ENCODE data around the gene CUTA. TPM values are rescaled to one million over a fixed set of nuclear protein-coding genes. Genes with fewer than 3 reads are reported as not detected.
A peak's percentile ranks its signal among the peaks of the same experiment; 100 is the strongest.
"Not testable (repeated sequence)": the region's sequence is repeated elsewhere in the genome, so short reads cannot be mapped to it uniquely, and the experiment has no call there.

The CUTA gene
- total and polyA plus RNA-seq, 7 experiments from 2014 or later, result 148 to 466 (median 205) TPM

GRCh38 chr6:33373960-33374910, 43.7 kb downstream of the CUTA start:
- Histone ChIP-seq H3K9me3 (ENCODE audit: control insufficient read depth in 2 of 3, low read length in 3 of 3) (no peaks in the 10 kb centered on the region), H3K27ac (ENCODE audit: low read depth, low read length) (no peak overlapping the region), H3K36me3 (ENCODE audit: control insufficient read depth in 2 of 3, insufficient read depth in 3 of 3, low read length in 3 of 3) (no peaks in the 10 kb centered on the region), H3K4me1 (ENCODE audit: control insufficient read depth in 2 of 2, insufficient read depth in 2 of 2, low read length in 2 of 2) (peaks cover 0 to 12% of the 10 kb centered on the region in 2 donors), H3K4me3 (ENCODE audit: low read length) (no peak overlapping the region), H3K27me3 (ENCODE audit: control insufficient read depth in 2 of 2, insufficient read depth in 2 of 2, low read length in 2 of 2) (no peaks in the 10 kb centered on the region)
- CTCF ChIA-PET, result interaction anchor here (0.6 to 1.1 kb wide), 2 partner anchors 30 to 224 kb away, joined by 3 read pairs; no protein-coding TSS in a partner anchor
- H3K27ac Mint-ChIP-seq, result peak overlapping the region in 2 of 9 donors; percentile 41 to 48
- H3K9me3 Mint-ChIP-seq, result no peaks in the 10 kb centered on the region
- no peaks in the 10 kb centered on the region for H3K36me3 Mint-ChIP-seq
- H3K4me1 Mint-ChIP-seq, result peaks cover 0 to 10% (median 8%) of the 10 kb centered on the region in 7 donors
- ATAC-seq (no peak), DNase-seq (no peak)
- no peak overlapping the region for H3K4me3 Mint-ChIP-seq
- H3K27me3 Mint-ChIP-seq, result no peaks in the 10 kb centered on the region
- POLR2A ChIA-PET, result interaction anchor here (1.2 kb wide), 1 partner anchor 97 kb away, joined by 3 read pairs; no protein-coding TSS in a partner anchor
- intact Hi-C loops (cut with micrococcal nuclease), result no loop called here

- H3K4me1 ChIP-seq (ENCODE audit: control insufficient read depth in 2 of 2, insufficient read depth in 2 of 2, low read length in 2 of 2), result peaks cover 0 to 12% of the 10 kb centered on the region in 2 donors
- intact Hi-C loops (cut with micrococcal nuclease), result no loop called here
- CTCF ChIA-PET, result interaction anchor here (0.5 to 0.9 kb wide), 2 partner anchors 13 to 206 kb away, joined by 3 to 5 read pairs; no protein-coding TSS in a partner anchor
- H3K9me3 ChIP-seq (ENCODE audit: control insufficient read depth in 2 of 3, low read length in 3 of 3), result no peaks in the 10 kb centered on the region
- no peak overlapping the region for H3K27ac ChIP-seq (ENCODE audit: low read depth, low read length)
- ATAC-seq, result no peak
- Mint-ChIP-seq H3K27ac (peak overlapping the region in 1 of 9 donors; percentile 53), H3K4me3 (no peak overlapping the region), H3K4me1 (peaks cover 0 to 10% (median 8%) of the 10 kb centered on the region in 7 donors), H3K27me3 (no peaks in the 10 kb centered on the region), H3K9me3 (no peaks in the 10 kb centered on the region), H3K36me3 (no peaks in the 10 kb centered on the region)
- POLR2A ChIA-PET, result no interaction called here
- H3K27me3 ChIP-seq (ENCODE audit: control insufficient read depth in 2 of 2, insufficient read depth in 2 of 2, low read length in 2 of 2), result no peaks in the 10 kb centered on the region
- no peaks in the 10 kb centered on the region for H3K36me3 ChIP-seq (ENCODE audit: control insufficient read depth in 2 of 3, insufficient read depth in 3 of 3, low read length in 3 of 3)
- DNase-seq, result no peak
- H3K4me3 ChIP-seq (ENCODE audit: low read length), result no peak overlapping the region
Measured at GRCh38 chr6:33372526-33373123, 45.3 kb downstream of the CUTA start.

GRCh38 chr6:33371901-33372300, 46.0 kb downstream of the CUTA start:
- intact Hi-C loops (cut with micrococcal nuclease); H3K4me1 Mint-ChIP-seq; H3K4me3 Mint-ChIP-seq; DNase-seq; H3K36me3 ChIP-seq (ENCODE audit: control insufficient read depth in 2 of 3, insufficient read depth in 3 of 3, low read length in 3 of 3); H3K4me3 ChIP-seq (ENCODE audit: low read length); H3K9me3 ChIP-seq (ENCODE audit: control insufficient read depth in 2 of 3, low read length in 3 of 3); H3K9me3 Mint-ChIP-seq; H3K27me3 Mint-ChIP-seq; H3K27me3 ChIP-seq (ENCODE audit: control insufficient read depth in 2 of 2, insufficient read depth in 2 of 2, low read length in 2 of 2); H3K36me3 Mint-ChIP-seq; H3K27ac Mint-ChIP-seq; ATAC-seq; H3K27ac ChIP-seq (ENCODE audit: low read depth, low read length): not testable (repeated sequence)
- ChIA-PET POLR2A (interaction anchor here (0.6 kb wide), 1 partner anchor 153 kb away, joined by 3 read pairs; no protein-coding TSS in a partner anchor), CTCF (interaction anchor here (0.9 kb wide), 1 partner anchor 206 kb away, joined by 3 read pairs; no protein-coding TSS in a partner anchor)
- peaks cover 0 to 12% of the 10 kb centered on the region in 2 donors for H3K4me1 ChIP-seq (ENCODE audit: control insufficient read depth in 2 of 2, insufficient read depth in 2 of 2, low read length in 2 of 2)

GRCh38 chr6:33367715-33368025, 50.2 kb downstream of the CUTA start:
- H3K4me3 ChIP-seq (ENCODE audit: low read length); H3K36me3 Mint-ChIP-seq; H3K36me3 ChIP-seq (ENCODE audit: control insufficient read depth in 2 of 3, insufficient read depth in 3 of 3, low read length in 3 of 3); ATAC-seq; H3K4me1 ChIP-seq (ENCODE audit: control insufficient read depth in 2 of 2, insufficient read depth in 2 of 2, low read length in 2 of 2); intact Hi-C loops (cut with micrococcal nuclease); H3K27ac ChIP-seq (ENCODE audit: low read depth, low read length); H3K27me3 ChIP-seq (ENCODE audit: control insufficient read depth in 2 of 2, insufficient read depth in 2 of 2, low read length in 2 of 2); H3K4me3 Mint-ChIP-seq; H3K27me3 Mint-ChIP-seq; H3K27ac Mint-ChIP-seq; DNase-seq; H3K9me3 Mint-ChIP-seq; H3K9me3 ChIP-seq (ENCODE audit: control insufficient read depth in 2 of 3, low read length in 3 of 3); CTCF ChIA-PET; H3K4me1 Mint-ChIP-seq: not testable (repeated sequence)
- POLR2A ChIA-PET, result interaction anchor here (0.6 to 0.7 kb wide), 2 partner anchors 388 to 1586 kb away, joined by 3 to 4 read pairs; no protein-coding TSS in a partner anchor

GRCh38 chr6:33367009-33367714, 50.7 kb downstream of the CUTA start:
- no peaks in the 10 kb centered on the region for H3K27me3 ChIP-seq (ENCODE audit: control insufficient read depth in 2 of 2, insufficient read depth in 2 of 2, low read length in 2 of 2)
- intact Hi-C loops (cut with micrococcal nuclease), result no loop called here
- POLR2A ChIA-PET, result interaction anchor here (0.6 to 0.7 kb wide), 2 partner anchors 388 to 1585 kb away, joined by 3 to 4 read pairs; no protein-coding TSS in a partner anchor

More at GRCh38 chr6:33367009-33367714, 50.7 kb downstream of the CUTA start:
- H3K4me1 ChIP-seq (ENCODE audit: control insufficient read depth in 2 of 2, insufficient read depth in 2 of 2, low read length in 2 of 2), result no peaks in the 10 kb centered on the region
- no peak overlapping the region for H3K27ac ChIP-seq (ENCODE audit: low read depth, low read length)
- H3K4me3 Mint-ChIP-seq, result no peak overlapping the region
- H3K36me3 ChIP-seq (ENCODE audit: control insufficient read depth in 2 of 3, insufficient read depth in 3 of 3, low read length in 3 of 3), result no peaks in the 10 kb centered on the region
- no peak for DNase-seq
- no peak overlapping the region for H3K4me3 ChIP-seq (ENCODE audit: low read length)
- no peaks in the 10 kb centered on the region for H3K9me3 Mint-ChIP-seq
- no peak for ATAC-seq
- H3K36me3 Mint-ChIP-seq, result no peaks in the 10 kb centered on the region
- no peaks in the 10 kb centered on the region for H3K27me3 Mint-ChIP-seq
- CTCF ChIA-PET, result no interaction called here
- H3K9me3 ChIP-seq (ENCODE audit: control insufficient read depth in 2 of 3, low read length in 3 of 3), result no peaks in the 10 kb centered on the region
- peaks cover 0 to 5% (median 0%) of the 10 kb centered on the region in 7 donors for H3K4me1 Mint-ChIP-seq
- peak overlapping the region in 1 of 9 donors; percentile 51 for H3K27ac Mint-ChIP-seq

All from naive thymus-derived CD4-positive, alpha-beta T cell (primary cell).